IMR-90 (cell line): Measurements from ENCODE around the gene SERPINA12.

Experiments
- BHLHE40 ChIP-seq: fragments of 150-350 bp; IDR thresholded peaks from 2 replicates; pipeline ENCODE4 v1.6.1; 2016; ENCODE audit warnings: mild to moderate bottlenecking, low read depth, low read length
- CEBPB ChIP-seq: IDR thresholded peaks from 2 replicates; pipeline ENCODE4 v1.6.1; 2012; ENCODE audit warnings: low read depth, low read length, improper control_type of control experiment
- CHD1 ChIP-seq: IDR thresholded peaks from 2 replicates; pipeline ENCODE4 v1.6.1; 2012; ENCODE audit warnings: low read depth, low read length, improper control_type of control experiment
- CTCF ChIP-seq: conservative IDR thresholded peaks from 2 replicates; pipeline ENCODE4 v1.5.1; 2012; ENCODE audit warnings: mild to moderate bottlenecking, low read depth, low read length, improper control_type of control experiment
- ELK1 ChIP-seq: fragments of 150-350 bp; IDR thresholded peaks from 2 replicates; pipeline ENCODE4 v1.6.1; 2016; ENCODE audit warnings: low read depth, mild to moderate bottlenecking, low read length, moderate library complexity, borderline replicate concordance
- MAFK ChIP-seq: IDR thresholded peaks from 2 replicates; pipeline ENCODE4 v1.6.1; 2012; ENCODE audit warnings: low read depth, low read length, improper control_type of control experiment
- MXI1 ChIP-seq: IDR thresholded peaks from 2 replicates; pipeline ENCODE4 v1.6.1; 2012; ENCODE audit warnings: low read depth, mild to moderate bottlenecking, low read length, moderate library complexity, borderline replicate concordance
- POLR2A ChIP-seq: IDR thresholded peaks from 2 replicates; pipeline ENCODE4 v1.6.1; 2012; ENCODE audit warnings: mild to moderate bottlenecking, low read depth, low read length
- RAD21 ChIP-seq: IDR thresholded peaks from 2 replicates; pipeline ENCODE4 v1.6.1; 2012; ENCODE audit warnings: low read length, improper control_type of control experiment
- USF2 ChIP-seq: fragments of 150-350 bp; IDR thresholded peaks from 2 replicates; pipeline ENCODE4 v1.6.1; 2017; ENCODE audit warnings: mild to moderate bottlenecking, antibody characterized with exemption, low read length, low read depth

GRCh38 chr14:94542811-94543440, 33.7 kb upstream of the SERPINA12 start:
- TF ChIP-seq CTCF (no peak), MXI1 (no peak), POLR2A (no peak), RAD21 (no peak), CEBPB (no peak), USF2 (no peak), CHD1 (no peak), MAFK (no peak), BHLHE40 (no peak), ELK1 (no peak)
